Measurements from ENCODE around the gene PHF21A. TPM values are rescaled to one million over a fixed set of nuclear protein-coding genes. Genes with fewer than 3 reads are reported as not detected.

Gene PHF21A
- total RNA-seq, 2 donors from 2014 or later = 47.2 to 53.9 TPM

- Histone ChIP-seq H3K4me1 (ENCODE audit: control insufficient read depth, insufficient read depth, low read length) (peaks cover 5% of the 10 kb centered on the region), H3K27me3 (ENCODE audit: control insufficient read depth, insufficient read depth, low read length, poor library complexity, severe bottlenecking) (no peaks in the 10 kb centered on the region), H3K9me3 (ENCODE audit: control insufficient read depth, low read length) (no peaks in the 10 kb centered on the region), H3K9ac (ENCODE audit: extremely low read depth, low read length, poor library complexity, severe bottlenecking) (no peak overlapping the region), H3K4me3 (ENCODE audit: low read length) (no peak overlapping the region), H3K36me3 (ENCODE audit: control insufficient read depth, insufficient read depth, low read length) (no peaks in the 10 kb centered on the region), H3K27ac (ENCODE audit: low read depth, low read length) (no peak overlapping the region)
- H3K4me3 Mint-ChIP-seq = no peak overlapping the region
- peaks cover 12% of the 10 kb centered on the region for H3K4me1 Mint-ChIP-seq
- TF ChIP-seq CTCF (conservative IDR thresholded peaks at IDR 0.05) = no peak
- H3K36me3 Mint-ChIP-seq (ENCODE audit: low read depth) = no peaks in the 10 kb centered on the region
- no peaks in the 10 kb centered on the region for H3K9me3 Mint-ChIP-seq
- no peak for DNase-seq
- H3K27me3 Mint-ChIP-seq (ENCODE audit: insufficient read depth) = no peaks in the 10 kb centered on the region
- no peak overlapping the region for H3K27ac Mint-ChIP-seq
- WGBS, 2 experiments (ENCODE audit: insufficient coverage in 1 of 2, insufficient read length in 1 of 2) = 83 to 100% methylated on average over 2 of the region's 2 CpGs
These were observed 117.7 kb downstream of the PHF21A start for GRCh38 chr11:46003572-46003971.

GRCh38 chr11:46002189-46002588 is 119.1 kb downstream of the PHF21A start:
- peaks cover 5% of the 10 kb centered on the region for H3K4me1 ChIP-seq (ENCODE audit: control insufficient read depth, insufficient read depth, low read length)
- no peak overlapping the region for H3K27ac ChIP-seq (ENCODE audit: low read depth, low read length)
- Mint-ChIP-seq H3K36me3 (ENCODE audit: low read depth) (no peaks in the 10 kb centered on the region), H3K27ac (peak overlapping the region; percentile 71), H3K27me3 (ENCODE audit: insufficient read depth) (no peaks in the 10 kb centered on the region), H3K4me1 (peaks cover 18% of the 10 kb centered on the region), H3K4me3 (no peak overlapping the region), H3K9me3 (no peaks in the 10 kb centered on the region)
- no peak for DNase-seq
- no peak overlapping the region for H3K9ac ChIP-seq (ENCODE audit: extremely low read depth, low read length, poor library complexity, severe bottlenecking)
- H3K36me3 ChIP-seq (ENCODE audit: control insufficient read depth, insufficient read depth, low read length) = no peaks in the 10 kb centered on the region
- TF ChIP-seq CTCF (conservative IDR thresholded peaks at IDR 0.05) = no peak
- H3K4me3 ChIP-seq (ENCODE audit: low read length) = no peak overlapping the region
- H3K27me3 ChIP-seq (ENCODE audit: control insufficient read depth, insufficient read depth, low read length, poor library complexity, severe bottlenecking) = no peaks in the 10 kb centered on the region
- no peaks in the 10 kb centered on the region for H3K9me3 ChIP-seq (ENCODE audit: control insufficient read depth, low read length)

- no peaks in the 10 kb centered on the region for H3K27me3 Mint-ChIP-seq (ENCODE audit: insufficient read depth)
- Histone ChIP-seq H3K9me3 (ENCODE audit: control insufficient read depth, low read length) (no peaks in the 10 kb centered on the region), H3K9ac (ENCODE audit: extremely low read depth, low read length, poor library complexity, severe bottlenecking) (no peak overlapping the region), H3K4me3 (ENCODE audit: low read length) (no peak overlapping the region), H3K27me3 (ENCODE audit: control insufficient read depth, insufficient read depth, low read length, poor library complexity, severe bottlenecking) (no peaks in the 10 kb centered on the region), H3K4me1 (ENCODE audit: control insufficient read depth, insufficient read depth, low read length) (peaks cover 5% of the 10 kb centered on the region), H3K27ac (ENCODE audit: low read depth, low read length) (no peak overlapping the region), H3K36me3 (ENCODE audit: control insufficient read depth, insufficient read depth, low read length) (no peaks in the 10 kb centered on the region)
- whole genome bisulfite sequencing, 2 experiments (ENCODE audit: insufficient coverage in 1 of 2, insufficient read length in 1 of 2) = 20 to 58% methylated on average over 2 to 3 of the region's 3 CpGs
- DNase-seq = no peak
- no peak for TF ChIP-seq CTCF (conservative IDR thresholded peaks at IDR 0.05)
- H3K4me3 Mint-ChIP-seq = no peak overlapping the region
- H3K36me3 Mint-ChIP-seq (ENCODE audit: low read depth) = no peaks in the 10 kb centered on the region
- H3K9me3 Mint-ChIP-seq = no peaks in the 10 kb centered on the region
- peak overlapping the region; percentile 84 for H3K27ac Mint-ChIP-seq
- H3K4me1 Mint-ChIP-seq = peaks cover 18% of the 10 kb centered on the region
These were observed 119.8 kb downstream of the PHF21A start for GRCh38 chr11:46001448-46001914.
